ENCODE data around the gene GALNT1.
A peak's percentile ranks its signal among the peaks of the same experiment; 100 is the strongest.

DNA sequence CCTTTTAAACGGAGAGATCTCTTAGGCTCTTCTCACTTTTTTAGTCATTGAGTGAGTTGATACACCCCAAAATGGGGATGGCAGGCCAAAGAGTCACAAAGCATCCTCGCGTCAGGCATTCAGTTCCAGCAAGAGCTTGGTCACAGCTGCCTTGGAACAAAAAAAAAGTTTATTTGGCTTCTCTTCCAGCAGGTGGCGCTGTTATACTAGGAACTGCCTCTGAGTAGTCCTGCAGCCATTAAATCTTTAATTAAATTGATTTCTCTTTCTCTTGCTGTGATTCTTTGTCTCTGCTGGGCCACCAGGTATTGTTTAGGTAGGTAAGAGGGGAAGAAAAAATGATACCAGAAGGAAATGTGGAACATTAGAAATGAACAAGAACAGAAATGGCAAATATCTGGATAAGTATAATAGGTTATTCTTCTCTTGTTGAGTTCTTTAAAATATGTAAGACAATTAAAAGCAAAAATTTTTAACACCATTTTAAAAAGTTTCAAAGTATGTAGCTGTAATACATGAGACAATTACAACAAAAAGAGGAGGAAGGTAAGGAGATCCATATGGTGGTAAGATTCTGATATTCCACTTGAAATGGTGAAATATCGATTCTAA is 175.1 kb downstream of the GALNT1 start:
- TF ChIP-seq, protein P1, sequence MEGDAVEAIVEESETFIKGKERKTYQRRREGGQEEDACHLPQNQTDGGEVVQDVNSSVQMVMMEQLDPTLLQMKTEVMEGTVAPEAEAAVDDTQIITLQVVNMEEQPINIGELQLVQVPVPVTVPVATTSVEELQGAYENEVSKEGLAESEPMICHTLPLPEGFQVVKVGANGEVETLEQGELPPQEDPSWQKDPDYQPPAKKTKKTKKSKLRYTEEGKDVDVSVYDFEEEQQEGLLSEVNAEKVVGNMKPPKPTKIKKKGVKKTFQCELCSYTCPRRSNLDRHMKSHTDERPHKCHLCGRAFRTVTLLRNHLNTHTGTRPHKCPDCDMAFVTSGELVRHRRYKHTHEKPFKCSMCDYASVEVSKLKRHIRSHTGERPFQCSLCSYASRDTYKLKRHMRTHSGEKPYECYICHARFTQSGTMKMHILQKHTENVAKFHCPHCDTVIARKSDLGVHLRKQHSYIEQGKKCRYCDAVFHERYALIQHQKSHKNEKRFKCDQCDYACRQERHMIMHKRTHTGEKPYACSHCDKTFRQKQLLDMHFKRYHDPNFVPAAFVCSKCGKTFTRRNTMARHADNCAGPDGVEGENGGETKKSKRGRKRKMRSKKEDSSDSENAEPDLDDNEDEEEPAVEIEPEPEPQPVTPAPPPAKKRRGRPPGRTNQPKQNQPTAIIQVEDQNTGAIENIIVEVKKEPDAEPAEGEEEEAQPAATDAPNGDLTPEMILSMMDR (IDR thresholded peaks at IDR 0.05; ENCODE audit: low read length): peak; percentile 80
- no peak for TF ChIP-seq EZH2 (optimal IDR thresholded peaks at IDR 0.05; ENCODE audit: low read depth, low read length)
